H1 (cell line): Measurements from ENCODE around the gene IFNL3. TPM values are rescaled to one million over a fixed set of nuclear protein-coding genes. Genes with fewer than 3 reads are reported as not detected.

Experiments
- CTCF ChIA-PET: fragments of 300-600 bp; sonication (Branson Sonifier 250); formaldehyde crosslinking; loops from one replicate; lab custom pipeline; 2021; ENCODE audit not compliant: partially characterized antibody; lab: Charles Lee
- POLR2A ChIA-PET: fragments of 300-600 bp; sonication (Branson Sonifier 250); formaldehyde crosslinking; loops from one replicate; lab custom pipeline; 2021; ENCODE audit warnings: inconsistent platforms; ENCODE audit not compliant: partially characterized antibody; lab: Charles Lee
- DNase-seq, 2 experiments: peaks; one replicate each; pipeline versions ENCODE4 v3.0.0 to v3.0.0-alpha.2; 2010 to 2022; ENCODE audit warnings: low spot score in 2 of 2, low read depth in 1 of 2, mixed read lengths in 1 of 2
- FAIRE-seq: peaks from 2 replicates; lab custom pipeline; 2011; peaks lifted over from hg19 to GRCh38; lab: Jason Lieb, UNC
- H2AFZ ChIP-seq: 2 replicates; pipeline ENCODE4 v1.8.1; 2012; ENCODE audit warnings: low read length, inconsistent platforms
- H2AK5ac ChIP-seq: 2 replicates; pipeline ENCODE4 v1.6.1; 2013; ENCODE audit warnings: low read depth, low read length
- H2BK120ac ChIP-seq: replicated peaks from 2 replicates; pipeline ENCODE3; 2013; ENCODE audit warnings: low read depth, low read length, inconsistent platforms
- H2BK12ac ChIP-seq: 2 replicates; pipeline ENCODE4 v1.6.1; 2013; ENCODE audit warnings: low read depth, low read length
- H2BK15ac ChIP-seq: 2 replicates; pipeline ENCODE4 v1.6.1; 2013; ENCODE audit warnings: low read length
- H2BK20ac ChIP-seq: 2 replicates; pipeline ENCODE4 v1.6.1; 2013; ENCODE audit warnings: low read length
- H2BK5ac ChIP-seq: 2 replicates; pipeline ENCODE4 v1.6.1; 2013; ENCODE audit warnings: low read depth, low read length
- H3K14ac ChIP-seq: 2 replicates; pipeline ENCODE4 v1.6.1; 2013; ENCODE audit warnings: inconsistent platforms; ENCODE audit not compliant: insufficient read length
- H3K18ac ChIP-seq: 2 replicates; pipeline ENCODE4 v1.6.1; 2013; ENCODE audit warnings: low read length; ENCODE audit errors: extremely low read depth
- H3K23ac ChIP-seq: 2 replicates; pipeline ENCODE4 v1.6.1; 2013; ENCODE audit warnings: inconsistent platforms; ENCODE audit not compliant: insufficient read length
- H3K23me2 ChIP-seq: 2 replicates; pipeline ENCODE4 v1.6.1; 2013; ENCODE audit warnings: low read depth, low read length
- H3K27ac ChIP-seq: 2 replicates; pipeline ENCODE4 v1.6.1; 2011; ENCODE audit warnings: low read depth, low read length, inconsistent platforms
- H3K27me3 ChIP-seq, 4 experiments: replicated peaks in 1 of 4; 1 replicate in 1 of 4; 2 replicates in 3 of 4; pipeline versions ENCODE4 v1.6.1 to v1.8.1; 2011 to 2013; ENCODE audit warnings: low read length in 3 of 4, mild to moderate bottlenecking in 3 of 4, inconsistent platforms in 2 of 4, mixed read lengths in 2 of 4, moderate library complexity in 1 of 4; ENCODE audit not compliant: control insufficient read depth in 3 of 4, insufficient read depth in 3 of 4; ENCODE audit errors: extremely low read depth in 1 of 4
- H3K36me3 ChIP-seq, 4 experiments: 2 replicates each; pipeline versions ENCODE4 v1.6.1 to v1.8.1; 2011 to 2013; ENCODE audit warnings: mild to moderate bottlenecking in 4 of 4, low read length in 3 of 4, moderate library complexity in 2 of 4, control low read depth in 1 of 4, inconsistent platforms in 1 of 4; ENCODE audit not compliant: insufficient read depth in 4 of 4, control insufficient read depth in 2 of 4
- H3K4ac ChIP-seq: replicated peaks from 2 replicates; pipeline ENCODE3; 2013; ENCODE audit warnings: low read length, low read depth, mixed read lengths, inconsistent platforms; ENCODE audit not compliant: insufficient read length
- H3K4me1 ChIP-seq, 4 experiments: replicated peaks in 1 of 4; 1 replicate in 1 of 4; 2 replicates in 3 of 4; pipeline versions ENCODE4 v1.6.1 to v1.8.1; 2011 to 2013; ENCODE audit warnings: low read length in 3 of 4, inconsistent platforms in 2 of 4, mixed read lengths in 1 of 4; ENCODE audit not compliant: insufficient read depth in 4 of 4, control insufficient read depth in 3 of 4
- H3K4me2 ChIP-seq, 2 experiments: 2 replicates each; pipeline versions ENCODE4 v1.6.1 to v1.8.1; 2011 to 2013; ENCODE audit warnings: low read depth in 2 of 2, low read length in 2 of 2, control low read depth in 1 of 2, inconsistent platforms in 1 of 2, mild to moderate bottlenecking in 1 of 2; ENCODE audit not compliant: insufficient read depth in 1 of 2
- H3K4me3 ChIP-seq, 4 experiments: fragments of 200-600, 300-600 bp in 1 of 4; sonication (generic), shearing (Covaris generic), sonication (Bioruptor Twin) in 1 of 4; 2 replicates each; pipeline versions ENCODE4 v1.5.1 to v1.8.1; 2011 to 2016; ENCODE audit warnings: low read length in 4 of 4, low read depth in 3 of 4, control low read depth in 2 of 4, inconsistent platforms in 2 of 4, mild to moderate bottlenecking in 2 of 4, mixed read lengths in 1 of 4, moderate library complexity in 1 of 4; ENCODE audit not compliant: insufficient read depth in 2 of 4; ENCODE audit errors: extremely low read depth in 1 of 4
- H3K56ac ChIP-seq: replicated peaks from 2 replicates; pipeline ENCODE3; 2013; ENCODE audit warnings: low read depth, mild to moderate bottlenecking, mixed read lengths, low read length, inconsistent platforms; ENCODE audit not compliant: insufficient read length
- H3K79me1 ChIP-seq: 2 replicates; pipeline ENCODE4 v1.6.1; 2013; ENCODE audit warnings: low read depth, low read length, control low read depth
- H3K79me2 ChIP-seq, 2 experiments: 2 replicates each; pipeline versions ENCODE4 v1.6.1 to v1.8.1; 2012 to 2013; ENCODE audit warnings: low read length in 2 of 2, mild to moderate bottlenecking in 2 of 2, inconsistent platforms in 1 of 2; ENCODE audit not compliant: insufficient read depth in 2 of 2, control insufficient read depth in 1 of 2
- H3K9ac ChIP-seq, 4 experiments: replicated peaks in 1 of 4; 1 replicate in 1 of 4; 2 replicates in 3 of 4; pipeline versions ENCODE4 v1.6.1 to v1.8.1; 2011 to 2013; ENCODE audit warnings: low read depth in 3 of 4, low read length in 3 of 4, control low read depth in 2 of 4, mild to moderate bottlenecking in 2 of 4, moderate library complexity in 2 of 4, inconsistent platforms in 1 of 4; ENCODE audit errors: extremely low read depth in 1 of 4
- H3K9me3 ChIP-seq, 2 experiments: 2 replicates each; pipeline versions ENCODE4 v1.6.1 to v1.8.1; 2012 to 2013; ENCODE audit warnings: mild to moderate bottlenecking in 2 of 2, moderate library complexity in 2 of 2, control low read depth in 1 of 2, inconsistent platforms in 1 of 2, low read depth in 1 of 2, low read length in 1 of 2, mixed read lengths in 1 of 2; ENCODE audit not compliant: insufficient read depth in 2 of 2
- H4K20me1 ChIP-seq, 2 experiments: replicated peaks in 1 of 2; 2 replicates each; pipeline versions ENCODE3 to v1.8.1; 2011 to 2013; ENCODE audit warnings: inconsistent platforms in 2 of 2, low read length in 2 of 2, mild to moderate bottlenecking in 1 of 2; ENCODE audit not compliant: insufficient read depth in 2 of 2, control insufficient read depth in 1 of 2
- H4K5ac ChIP-seq: 2 replicates; pipeline ENCODE4 v1.6.1; 2013; ENCODE audit warnings: low read length, low read depth, mixed read lengths, inconsistent platforms; ENCODE audit not compliant: insufficient read length
- H4K8ac ChIP-seq: 2 replicates; pipeline ENCODE4 v1.8.0; 2013; ENCODE audit warnings: mild to moderate bottlenecking, moderate library complexity, low read length, inconsistent platforms; ENCODE audit not compliant: insufficient read depth; ENCODE audit errors: extremely low read depth
- H4K91ac ChIP-seq: replicated peaks from 2 replicates; pipeline ENCODE3; 2013; ENCODE audit warnings: low read length, mixed read lengths, inconsistent platforms; ENCODE audit not compliant: insufficient read length
- CBX8 ChIP-seq: fragments of 300-800, 300-1000 bp; sonication (generic); IDR thresholded peaks from 2 replicates; pipeline ENCODE4 v1.7.1; 2016; ENCODE audit warnings: low read depth, low read length, borderline replicate concordance
- CHD1 ChIP-seq: IDR thresholded peaks from 2 replicates; pipeline ENCODE4 v1.6.1; 2012; ENCODE audit warnings: low read depth, low read length, improper control_type of control experiment
- EP300 ChIP-seq, 2 experiments: IDR thresholded peaks; 1 replicate in 1 of 2; 2 replicates in 1 of 2; pipeline ENCODE4 v1.6.1; 2011 to 2012; ENCODE audit warnings: low read depth in 2 of 2, low read length in 2 of 2, mild to moderate bottlenecking in 2 of 2, borderline replicate concordance in 1 of 2, inconsistent platforms in 1 of 2, moderate library complexity in 1 of 2
- PHF8 ChIP-seq: fragments of 200-600 bp; sonication (generic); conservative IDR thresholded peaks from 2 replicates; pipeline ENCODE4 v1.7.1; 2012; ENCODE audit warnings: low read depth, mild to moderate bottlenecking, inconsistent platforms, low read length, moderate library complexity
- SP1 ChIP-seq: IDR thresholded peaks from 2 replicates; pipeline ENCODE4 v1.6.1; 2011; ENCODE audit warnings: low read depth, low read length
- TBP ChIP-seq: IDR thresholded peaks from 2 replicates; pipeline ENCODE4 v1.6.1; 2011; ENCODE audit warnings: low read depth, low read length, improper control_type of control experiment
- WGBS, 2 experiments: shearing (Covaris generic) in 1 of 2; methylation state at CpG; one replicate each; pipeline versions ENCODE4 v1.1.6 to v1.1.7; 2013 to 2015; ENCODE audit warnings: low lambda C conversion rate in 2 of 2, mixed read lengths in 2 of 2, inconsistent platforms in 1 of 2, low coverage in 1 of 2, missing lambda C conversion rate in 1 of 2; ENCODE audit not compliant: insufficient replicate concordance in 2 of 2, insufficient coverage in 1 of 2, insufficient read length in 1 of 2; ENCODE audit errors: extremely low coverage in 1 of 2, missing lambda C conversion rate in 1 of 2; 5-methylcytosine and 5-hydroxymethylcytosine counted together
- polyA plus RNA-seq, 7 experiments: library from polyadenylated mRNA; depleted of rRNA in 3 of 7; stranded (reverse) in 5 of 7; unstranded in 2 of 7; fragments of >200 nt in 5 of 7; fragments of 200-250 nt in 2 of 7; gene quantifications; 1 replicate in 5 of 7; 2 replicates in 1 of 7; 4 replicates in 1 of 7; pipeline versions ENCODE4 v1.2.1 to v1.2.3, GENCODE V29; 2011 to 2013; ENCODE audit warnings: missing spikeins in 2 of 7, mixed read lengths in 2 of 7
- total RNA-seq: library from RNA; stranded (reverse); fragmentation: NEBNext Ultra II Directional; extraction: Animal tissue kit (Norgen Biotek cat#: 25700); gene quantifications from 2 replicates; pipeline ENCODE4 v1.2.1, GENCODE V29; 2021

The IFNL3 gene
- total and polyA plus RNA-seq, 2 of the 8 experiments (the other 6 are each of a cell fraction or from before 2014, with no cell fraction given): 0.11 TPM; not detected in 1

- Histone ChIP-seq H4K5ac (no peak overlapping the region), H3K27me3 (peaks cover 0 to 4% (median 0%) of the 10 kb centered on the region in 4 experiments; a peak in 1 of 7 replicates), H2BK120ac (no peak overlapping the region), H3K4me2 (no peak overlapping the region), H3K27ac (no peak overlapping the region), H2AK5ac (no peak overlapping the region), H4K20me1 (no peaks in the 10 kb centered on the region), H3K36me3 (no peaks in the 10 kb centered on the region), H3K18ac (no peak overlapping the region), H3K4ac (no peak overlapping the region), H2BK5ac (no peak overlapping the region), H3K14ac (no peak overlapping the region), H3K9me3 (no peaks in the 10 kb centered on the region), H2AFZ (no peak overlapping the region), H2BK15ac (no peak overlapping the region), H3K79me2 (no peaks in the 10 kb centered on the region), H3K56ac (no peak overlapping the region), H3K79me1 (no peaks in the 10 kb centered on the region), H4K8ac (no peak overlapping the region), H2BK20ac (no peak overlapping the region), H3K23me2 (no peaks in the 10 kb centered on the region; the same call in 1 of the 2 replicates), H4K91ac (no peak overlapping the region), H3K4me3 (no peak overlapping the region), H3K4me1 (no peaks in the 10 kb centered on the region), H2BK12ac (no peak overlapping the region), H3K23ac (no peak overlapping the region), H3K9ac (no peak overlapping the region)
- ChIA-PET POLR2A (interaction anchor here (1.4 kb wide), 1 partner anchor 27 kb away, joined by 3 read pairs; no protein-coding TSS in a partner anchor), CTCF (no interaction called here)
- 90% methylated on average over 5 of the region's 5 CpGs; no CpG with 5 or more reads in 1 of the 2 experiments for WGBS, 2 experiments
- no peak for DNase-seq
- no peak for FAIRE-seq
- no peak for TF ChIP-seq EP300 (IDR thresholded peaks at IDR 0.05; ENCODE audit: borderline replicate concordance in 1 of 2, low read depth in 2 of 2, low read length in 2 of 2)
- TF ChIP-seq CBX8: no peak
- TF ChIP-seq SP1: no peak
- TF ChIP-seq TBP: no peak
- no peak for TF ChIP-seq CHD1
- no peak for TF ChIP-seq PHF8
These were observed 31.9 kb upstream of the IFNL3 start for GRCh38 chr19:39276740-39277139.
